Endodermal cell (in vitro differentiated cells): Measurements from ENCODE around the gene RANBP1. TPM values are rescaled to one million over a fixed set of nuclear protein-coding genes. Genes with fewer than 3 reads are reported as not detected.
A peak's percentile ranks its signal among the peaks of the same experiment; 100 is the strongest.

ENCODE experiments used
- DNase-seq: peaks from one replicate; pipeline ENCODE4 v3.0.0-alpha.2; 2017
- H3K27ac ChIP-seq: 2 replicates; pipeline ENCODE4 v1.5.1; 2013; ENCODE audit warnings: mild to moderate bottlenecking, low read depth, low read length, moderate library complexity
- H3K27me3 ChIP-seq: 2 replicates; pipeline ENCODE4 v1.6.1; 2013; ENCODE audit warnings: mild to moderate bottlenecking, low read length, moderate library complexity; ENCODE audit not compliant: insufficient read depth, control insufficient read depth, poor library complexity, severe bottlenecking
- H3K36me3 ChIP-seq: 2 replicates; pipeline ENCODE4 v1.7.0; 2013; ENCODE audit warnings: mild to moderate bottlenecking, low read length, moderate library complexity; ENCODE audit not compliant: control insufficient read depth, insufficient read depth
- H3K4me1 ChIP-seq: one replicate; pipeline ENCODE4 v1.7.0; 2013; ENCODE audit warnings: low read length; ENCODE audit not compliant: control insufficient read depth, insufficient read depth
- H3K4me3 ChIP-seq: 2 replicates; pipeline ENCODE4 v1.5.1; 2013; ENCODE audit warnings: mild to moderate bottlenecking, low read length, moderate library complexity
- H3K9ac ChIP-seq: 2 replicates; pipeline ENCODE4 v1.6.1; 2013; ENCODE audit warnings: mild to moderate bottlenecking, low read length, moderate library complexity; ENCODE audit not compliant: poor library complexity, severe bottlenecking; ENCODE audit errors: extremely low read depth
- H3K9me3 ChIP-seq: 2 replicates; pipeline ENCODE4 v1.6.1; 2013; ENCODE audit warnings: mild to moderate bottlenecking, low read length, moderate library complexity; ENCODE audit not compliant: control insufficient read depth
- H3K27ac Mint-ChIP-seq: 2 replicates; pipeline ENCODE4 v1.8.0; 2020; ENCODE audit warnings: mixed read lengths
- H3K27me3 Mint-ChIP-seq: 2 replicates; pipeline ENCODE4 v1.8.0; 2021; ENCODE audit warnings: mild to moderate bottlenecking, mixed read lengths; ENCODE audit not compliant: insufficient read depth
- H3K36me3 Mint-ChIP-seq: 2 replicates; pipeline ENCODE4 v1.8.0; 2020; ENCODE audit warnings: low read depth, mixed read lengths
- H3K4me1 Mint-ChIP-seq: 2 replicates; pipeline ENCODE4 v1.8.0; 2020; ENCODE audit warnings: mixed read lengths
- H3K4me3 Mint-ChIP-seq: 2 replicates; pipeline ENCODE4 v1.8.0; 2020; ENCODE audit warnings: mild to moderate bottlenecking, moderate library complexity, mixed read lengths
- H3K9me3 Mint-ChIP-seq: 2 replicates; pipeline ENCODE4 v1.8.0; 2020; ENCODE audit warnings: mild to moderate bottlenecking, mixed read lengths
- CTCF ChIP-seq: fragments of 200-600 bp; sonication (generic); conservative IDR thresholded peaks from 2 replicates; pipeline ENCODE4 v1.5.0; 2021; ENCODE audit warnings: antibody characterized with exemption, mild to moderate bottlenecking
- WGBS, 2 experiments: methylation state at CpG; one replicate each; pipeline versions ENCODE4 v1.1.5 to v1.1.7; 2013; ENCODE audit warnings: missing lambda C conversion rate in 2 of 2, mixed read lengths in 1 of 2; ENCODE audit not compliant: insufficient coverage in 1 of 2, insufficient read length in 1 of 2; 5-methylcytosine and 5-hydroxymethylcytosine counted together
- total RNA-seq, 2 donors: library from RNA; stranded (reverse); fragmentation: NEBNext Ultra II Directional in 1 of 2; extraction: Animal tissue kit (Norgen Biotek cat#: 25700) in 1 of 2; gene quantifications; 2 replicates in 1 of 2; 3 replicates in 1 of 2; pipeline ENCODE4 v1.2.1, GENCODE V29; 2021

RANBP1 gene
- total RNA-seq, 2 donors from 2014 or later = 320 to 415 TPM

GRCh38 chr22:20169253-20169822 lies 53.4 kb downstream of the RANBP1 start:
- 8 to 84% methylated on average over 2 to 10 of the region's 10 CpGs for WGBS, 2 experiments
- Histone ChIP-seq H3K36me3 (no peaks in the 10 kb centered on the region), H3K4me1 (peaks cover 13% of the 10 kb centered on the region), H3K9ac (no peak overlapping the region), H3K4me3 (no peak overlapping the region), H3K9me3 (no peaks in the 10 kb centered on the region), H3K27ac (no peak overlapping the region), H3K27me3 (no peaks in the 10 kb centered on the region)
- no peak for DNase-seq
- H3K27me3 Mint-ChIP-seq = no peaks in the 10 kb centered on the region
- H3K36me3 Mint-ChIP-seq = no peaks in the 10 kb centered on the region
- H3K4me1 Mint-ChIP-seq = peaks cover 10% of the 10 kb centered on the region
- no peaks in the 10 kb centered on the region for H3K9me3 Mint-ChIP-seq
- no peak overlapping the region for H3K4me3 Mint-ChIP-seq
- peak; percentile 18 for TF ChIP-seq CTCF
- no peak overlapping the region for H3K27ac Mint-ChIP-seq

- 87 to 91% methylated on average over 9 to 13 of the region's 13 CpGs for WGBS, 2 experiments
- Histone ChIP-seq H3K27ac (no peak overlapping the region), H3K9ac (no peak overlapping the region), H3K9me3 (no peaks in the 10 kb centered on the region), H3K4me1 (peaks cover 18% of the 10 kb centered on the region), H3K27me3 (no peaks in the 10 kb centered on the region), H3K36me3 (no peaks in the 10 kb centered on the region), H3K4me3 (no peak overlapping the region)
- Mint-ChIP-seq H3K4me1 (peaks cover 17% of the 10 kb centered on the region), H3K4me3 (no peak overlapping the region), H3K27me3 (no peaks in the 10 kb centered on the region), H3K27ac (no peak overlapping the region), H3K9me3 (no peaks in the 10 kb centered on the region), H3K36me3 (no peaks in the 10 kb centered on the region)
- no peak for TF ChIP-seq CTCF
- no peak for DNase-seq
Measured at GRCh38 chr22:20170170-20170569, 54.3 kb downstream of the RANBP1 start.

GRCh38 chr22:20171288-20172140 lies 55.6 kb downstream of the RANBP1 start:
- Mint-ChIP-seq H3K4me1 (peaks cover 17% of the 10 kb centered on the region), H3K27me3 (no peaks in the 10 kb centered on the region), H3K27ac (no peak overlapping the region), H3K9me3 (no peaks in the 10 kb centered on the region), H3K4me3 (no peak overlapping the region), H3K36me3 (no peaks in the 10 kb centered on the region)
- H3K27ac ChIP-seq = no peak overlapping the region
- no peaks in the 10 kb centered on the region for H3K36me3 ChIP-seq
- WGBS, 2 experiments = 93% methylated on average over 6 to 12 of the region's 12 CpGs
- no peaks in the 10 kb centered on the region for H3K27me3 ChIP-seq
- TF ChIP-seq CTCF = no peak
- H3K9ac ChIP-seq = no peak overlapping the region
- DNase-seq = no peak
- H3K9me3 ChIP-seq = no peaks in the 10 kb centered on the region
- H3K4me3 ChIP-seq = no peak overlapping the region
- peaks cover 18% of the 10 kb centered on the region for H3K4me1 ChIP-seq
